ENCODE data around the gene NUP93. TPM values are rescaled to one million over a fixed set of nuclear protein-coding genes. Genes with fewer than 3 reads are reported as not detected.

Gene NUP93
- total and polyA plus RNA-seq, 2 experiments from 2014 or later = 139 to 187 TPM

GRCh38 chr16:56860226-56861020, 130.5 kb downstream of the NUP93 start (continued):
- no peak for TF ChIP-seq ZNF462 (CRISPR knock-in tag; IDR thresholded peaks at IDR 0.05)
- TF ChIP-seq EZH2phosphoT487 (IDR thresholded peaks at IDR 0.05; ENCODE audit: unreplicated experiment) = no peak
- no peak for TF ChIP-seq CREB1 (CRISPR knock-in tag; IDR thresholded peaks at IDR 0.05; ENCODE audit: low read depth)

- Histone ChIP-seq H3K27me3 (ENCODE audit: insufficient read depth) (no peaks in the 10 kb centered on the region), H3K4me1 (ENCODE audit: insufficient read depth) (no peaks in the 10 kb centered on the region), H3K36me3 (ENCODE audit: insufficient read depth) (no peaks in the 10 kb centered on the region), H3K9me2 (ENCODE audit: insufficient read depth) (no peaks in the 10 kb centered on the region), H3K27ac (ENCODE audit: low read depth) (no peak overlapping the region), H3K4me2 (no peak overlapping the region), H2AFZ (no peak overlapping the region), H3K79me2 (replicated peaks; ENCODE audit: insufficient read depth) (no peaks in the 10 kb centered on the region), H3F3A (replicated peaks; ENCODE audit: low read depth) (no peaks in the 10 kb centered on the region), H4K20me1 (replicated peaks; ENCODE audit: insufficient read depth) (no peaks in the 10 kb centered on the region), H3K4me3 (no peak overlapping the region)
- Mint-ChIP-seq H3K36me3 (ENCODE audit: low read depth) (no peaks in the 10 kb centered on the region), H3K4me1 (peaks cover 6% of the 10 kb centered on the region; the same call in 2 of the 3 replicates), H3K9me3 (no peaks in the 10 kb centered on the region), H3K27ac (no peak overlapping the region), H3K27me3 (ENCODE audit: insufficient read depth, low read depth, poor library complexity) (peaks cover 6% of the 10 kb centered on the region), H3K4me3 (no peak overlapping the region)
- DNase-seq (ENCODE audit: low spot score) (no peak), ATAC-seq (peak; percentile 35; the same call in 2 of the 3 replicates)
- TF ChIP-seq EZH2 (IDR thresholded peaks at IDR 0.05; ENCODE audit: low read depth, unreplicated experiment) (no peak), STAT1 (IDR thresholded peaks at IDR 0.05; ENCODE audit: unreplicated experiment) (no peak), ZNF462 (CRISPR knock-in tag; IDR thresholded peaks at IDR 0.05) (no peak), EZH2phosphoT487 (IDR thresholded peaks at IDR 0.05; ENCODE audit: unreplicated experiment) (no peak)
Observed at GRCh38 chr16:56861092-56861610, 131.2 kb downstream of the NUP93 start.

Measured in GM23338 (cell line).